GM23248 (cell line): ENCODE measurements around the gene ATP8A1. TPM values are rescaled to one million over a fixed set of nuclear protein-coding genes. Genes with fewer than 3 reads are reported as not detected.

Experiments
- DNase-seq: peaks from one replicate; pipeline ENCODE4 v3.0.0-alpha.2; 2015
- H2AFZ ChIP-seq: fragments of 200-600 bp; sonication (generic); 2 replicates; pipeline ENCODE4 v1.6.1; 2016; ENCODE audit warnings: antibody characterized with exemption
- H3F3A ChIP-seq: fragments of 200-600 bp; sonication (generic); 2 replicates; pipeline ENCODE4 v1.6.1; 2016; ENCODE audit warnings: mild to moderate bottlenecking, antibody characterized with exemption, mixed run types; ENCODE audit not compliant: insufficient read depth
- H3K27ac ChIP-seq: fragments of 200-600 bp; sonication (generic); 2 replicates; pipeline ENCODE4 v1.5.1; 2016; ENCODE audit warnings: mild to moderate bottlenecking
- H3K27me3 ChIP-seq: fragments of 200-600 bp; sonication (generic); replicated peaks from 2 replicates; pipeline ENCODE4 v1.6.1; 2016; ENCODE audit warnings: mild to moderate bottlenecking; ENCODE audit not compliant: insufficient read depth
- H3K36me3 ChIP-seq: fragments of 200-600 bp; sonication (generic); 2 replicates; pipeline ENCODE4 v1.6.1; 2016; ENCODE audit warnings: low read depth, mild to moderate bottlenecking
- H3K4me1 ChIP-seq: fragments of 200-600 bp; sonication (generic); 2 replicates; pipeline ENCODE4 v1.6.1; 2016; ENCODE audit warnings: mild to moderate bottlenecking; ENCODE audit not compliant: insufficient read depth
- H3K4me2 ChIP-seq: fragments of 200-600 bp; sonication (generic); one replicate; pipeline ENCODE4 v1.6.1; 2016; ENCODE audit warnings: mild to moderate bottlenecking; ENCODE audit not compliant: unreplicated experiment
- H3K4me3 ChIP-seq: fragments of 200-600 bp; sonication (generic); 2 replicates; pipeline ENCODE4 v1.5.1; 2016; ENCODE audit warnings: mild to moderate bottlenecking
- H3K79me2 ChIP-seq: fragments of 200-600 bp; sonication (generic); 2 replicates; pipeline ENCODE4 v1.6.1; 2016; ENCODE audit warnings: mild to moderate bottlenecking; ENCODE audit not compliant: insufficient read depth
- H3K9ac ChIP-seq: fragments of 200-600 bp; sonication (generic); 2 replicates; pipeline ENCODE4 v1.6.1; 2016; ENCODE audit warnings: mild to moderate bottlenecking
- H3K9me2 ChIP-seq: fragments of 200-600 bp; sonication (generic); 2 replicates; pipeline ENCODE4 v1.6.1; 2016; ENCODE audit warnings: mixed run types, mild to moderate bottlenecking, moderate library complexity; ENCODE audit not compliant: insufficient read depth
- H3K9me3 ChIP-seq: fragments of 200-600 bp; sonication (generic); one replicate; pipeline ENCODE4 v1.6.1; 2017; ENCODE audit warnings: low read depth
- H4K20me1 ChIP-seq: fragments of 200-600 bp; sonication (generic); 2 replicates; pipeline ENCODE4 v1.6.0; 2016; ENCODE audit not compliant: insufficient read depth
- EZH2 ChIP-seq: fragments of 200-600 bp; sonication (generic); IDR thresholded peaks from 2 replicates; pipeline ENCODE4 v1.6.1; 2018; ENCODE audit warnings: antibody characterized with exemption, mild to moderate bottlenecking; ENCODE audit not compliant: insufficient read depth, poor library complexity, severe bottlenecking
- EZH2phosphoT487 ChIP-seq: fragments of 200-600 bp; sonication (generic); IDR thresholded peaks from 2 replicates; pipeline ENCODE4 v1.6.1; 2018; ENCODE audit warnings: antibody characterized with exemption, moderate library complexity, mild to moderate bottlenecking, low read depth; ENCODE audit not compliant: insufficient read depth
- WGBS, 2 experiments: methylation state at CpG; one replicate each; pipeline ENCODE4 v1.1.6; 2015 to 2017; ENCODE audit warnings: low lambda C conversion rate in 2 of 2, low coverage in 1 of 2; ENCODE audit errors: missing lambda C conversion rate in 2 of 2; 5-methylcytosine and 5-hydroxymethylcytosine counted together
- in situ Hi-C: fragments of 300-500 bp; cut with MboI; formaldehyde crosslinking; loops from 2 replicates; pipeline ENCODE4 v1.15.0; 2020
- polyA plus RNA-seq: library from polyadenylated mRNA; unstranded; fragments of >200 nt; fragmentation: Nextera tagmentation; extraction: Ambion mirVana; gene quantifications from 2 replicates; pipeline ENCODE4 v1.2.1, GENCODE V29; 2016
- total RNA-seq: library from RNA; depleted of rRNA; stranded (reverse); fragments of >200 nt; shearing (Covaris generic); gene quantifications from 2 replicates; pipeline ENCODE4 v1.2.3, GENCODE V29; 2014

The ATP8A1 gene
- total and polyA plus RNA-seq, 2 experiments from 2014 or later: 0.11 to 0.13 TPM

- H3K4me3 ChIP-seq: no peak overlapping the region
- no peak for TF ChIP-seq EZH2phosphoT487
- no peak for TF ChIP-seq EZH2
- in situ Hi-C loops: no loop called here
- H4K20me1 ChIP-seq: no peaks in the 10 kb centered on the region
- DNase-seq: no peak
- no peaks in the 10 kb centered on the region for H3K79me2 ChIP-seq
- H3K4me2 ChIP-seq: no peak overlapping the region
- H3K27ac ChIP-seq: no peak overlapping the region
- H3K9ac ChIP-seq: no peak overlapping the region
- H3K9me2 ChIP-seq: no peaks in the 10 kb centered on the region
- no peaks in the 10 kb centered on the region for H3K36me3 ChIP-seq
- H3K4me1 ChIP-seq: peaks cover 19% of the 10 kb centered on the region
- no peaks in the 10 kb centered on the region for H3K9me3 ChIP-seq
- 0 out of 2 replicates have a peak, but pooled peaks cover 2% of the 10 kb centered on the region for H3F3A ChIP-seq
- WGBS, 2 experiments: 67 to 68% methylated on average over 3 of the region's 3 CpGs
- no peak overlapping the region for H2AFZ ChIP-seq
- H3K27me3 ChIP-seq: no peaks in the 10 kb centered on the region
These were observed 239.4 kb downstream of the ATP8A1 start for GRCh38 chr4:42417550-42417949.

- Histone ChIP-seq H3K79me2 (no peaks in the 10 kb centered on the region), H3K4me1 (peaks cover 28% of the 10 kb centered on the region), H3K4me2 (no peak overlapping the region), H3K9me3 (no peaks in the 10 kb centered on the region), H3K4me3 (no peak overlapping the region), H2AFZ (no peak overlapping the region), H4K20me1 (no peaks in the 10 kb centered on the region), H3K27me3 (no peaks in the 10 kb centered on the region), H3K36me3 (no peaks in the 10 kb centered on the region), H3K27ac (no peak overlapping the region), H3F3A (peaks cover 13% of the 10 kb centered on the region; the same call in 1 of the 2 replicates), H3K9ac (no peak overlapping the region), H3K9me2 (no peaks in the 10 kb centered on the region)
- TF ChIP-seq EZH2phosphoT487 (no peak), EZH2 (no peak)
- in situ Hi-C loops: no loop called here
- WGBS, 2 experiments: 63 to 64% methylated on average over 3 of the region's 3 CpGs
- DNase-seq: no peak
These were observed 240.9 kb downstream of the ATP8A1 start for GRCh38 chr4:42416017-42416416.

DNA sequence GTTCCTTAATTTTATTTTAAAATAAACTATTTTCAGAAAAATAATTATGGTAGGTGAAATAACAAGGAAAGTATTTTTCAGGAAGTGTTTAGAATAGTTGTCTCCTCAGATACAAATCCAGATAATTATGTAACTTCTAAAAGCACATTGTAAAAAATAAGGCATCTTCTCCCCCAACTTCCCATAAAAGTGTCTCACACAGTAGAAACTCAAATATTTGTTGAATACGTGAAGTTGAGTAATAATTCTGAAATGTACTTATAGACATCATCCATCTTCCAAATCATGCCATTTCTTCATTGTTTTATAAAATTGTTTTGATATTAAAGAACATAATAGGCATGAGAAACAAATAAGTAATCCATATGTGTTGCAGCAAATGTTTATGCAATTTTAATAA, 241.6 kb downstream of the ATP8A1 start:
- H3K27ac ChIP-seq: no peak overlapping the region
- no peaks in the 10 kb centered on the region for H3K27me3 ChIP-seq
- no peaks in the 10 kb centered on the region for H4K20me1 ChIP-seq
- no peak overlapping the region for H2AFZ ChIP-seq
- H3K4me1 ChIP-seq: peaks cover 28% of the 10 kb centered on the region
- H3K4me2 ChIP-seq: no peak overlapping the region
- no peak overlapping the region for H3K4me3 ChIP-seq
- WGBS, 2 experiments: 3 to 5% methylated on average over 1 of the region's 1 CpG
- no peaks in the 10 kb centered on the region for H3K36me3 ChIP-seq
- H3K9me2 ChIP-seq: no peaks in the 10 kb centered on the region
- no peaks in the 10 kb centered on the region for H3K79me2 ChIP-seq
- DNase-seq: no peak
- H3K9ac ChIP-seq: no peak overlapping the region
- H3F3A ChIP-seq: peaks cover 13% of the 10 kb centered on the region; the same call in 1 of the 2 replicates
- no peaks in the 10 kb centered on the region for H3K9me3 ChIP-seq
- no peak for TF ChIP-seq EZH2phosphoT487
- no peak for TF ChIP-seq EZH2
- in situ Hi-C loops: no loop called here

- no peak for TF ChIP-seq EZH2phosphoT487
- TF ChIP-seq EZH2: no peak
- Histone ChIP-seq H3K4me2 (no peak overlapping the region), H4K20me1 (no peaks in the 10 kb centered on the region), H3K4me1 (peaks cover 28% of the 10 kb centered on the region), H3K27ac (0 out of 2 replicates have a peak overlapping the region, but pooled peaks have one; percentile 9), H2AFZ (no peak overlapping the region), H3K9me3 (no peaks in the 10 kb centered on the region), H3K4me3 (0 out of 2 replicates have a peak overlapping the region, but pooled peaks have one; percentile 9), H3K79me2 (no peaks in the 10 kb centered on the region), H3K9ac (no peak overlapping the region), H3K27me3 (no peaks in the 10 kb centered on the region), H3K36me3 (no peaks in the 10 kb centered on the region), H3F3A (peaks cover 13% of the 10 kb centered on the region; the same call in 1 of the 2 replicates), H3K9me2 (no peaks in the 10 kb centered on the region)
- DNase-seq: peak; percentile 79
- in situ Hi-C loops: no loop called here
- WGBS, 2 experiments: 40 to 50% methylated on average over 2 of the region's 2 CpGs
These were observed 244.7 kb downstream of the ATP8A1 start for GRCh38 chr4:42412251-42412650.

DNA sequence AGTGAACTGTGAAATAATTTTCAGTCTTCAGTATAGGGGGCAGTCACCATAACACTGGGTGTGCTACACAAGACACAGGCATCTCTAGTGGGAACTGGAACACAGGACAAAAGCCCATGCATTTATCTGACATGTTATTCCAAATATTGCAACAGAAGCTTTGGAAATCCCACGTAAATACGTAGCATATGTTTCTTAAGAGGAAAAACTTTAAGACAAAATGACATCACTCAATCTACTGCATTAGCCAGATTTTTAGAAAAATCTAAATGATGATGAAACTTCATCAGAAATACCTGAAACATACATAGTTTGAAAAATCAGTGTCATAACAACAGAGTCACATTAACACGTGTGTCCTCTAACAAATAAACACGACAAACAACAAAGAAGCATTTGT, 245.1 kb downstream of the ATP8A1 start:
- Histone ChIP-seq H3K27ac (0 out of 2 replicates have a peak overlapping the region, but pooled peaks have one; percentile 9), H3F3A (peaks cover 13% of the 10 kb centered on the region; the same call in 1 of the 2 replicates), H3K9ac (no peak overlapping the region), H3K9me2 (no peaks in the 10 kb centered on the region), H3K36me3 (no peaks in the 10 kb centered on the region), H2AFZ (no peak overlapping the region), H3K4me3 (0 out of 2 replicates have a peak overlapping the region, but pooled peaks have one; percentile 9), H3K4me2 (no peak overlapping the region), H3K27me3 (no peaks in the 10 kb centered on the region), H4K20me1 (no peaks in the 10 kb centered on the region), H3K4me1 (peaks cover 28% of the 10 kb centered on the region), H3K9me3 (no peaks in the 10 kb centered on the region), H3K79me2 (no peaks in the 10 kb centered on the region)
- WGBS, 2 experiments: 76 to 87% methylated on average over 4 of the region's 4 CpGs
- DNase-seq: peak; percentile 9
- in situ Hi-C loops: no loop called here
- TF ChIP-seq EZH2phosphoT487: no peak
- TF ChIP-seq EZH2: no peak
